Cardiac fibroblast (primary cell): Measurements from ENCODE around the gene GPX3.

Experiments used
- DNase-seq, 2 donors: peaks; one replicate each; pipeline versions ENCODE4 v3.0.0 to v3.0.0-alpha.2; 2010; ENCODE audit warnings: low read depth in 2 of 2
- H3K4me3 ChIP-seq, 2 donors: replicated peaks in 1 of 2; 1 replicate in 1 of 2; 2 replicates in 1 of 2; pipeline ENCODE4 v1.5.1; 2011; ENCODE audit warnings: low read depth in 2 of 2, low read length in 2 of 2, mild to moderate bottlenecking in 2 of 2, moderate library complexity in 1 of 2
- TF ChIP-seq, protein P1 (sequence below): IDR thresholded peaks from one replicate; pipeline ENCODE4 v1.5.1; 2011; ENCODE audit warnings: low read depth, mild to moderate bottlenecking, low read length, inconsistent platforms

GPX3 gene

DNA sequence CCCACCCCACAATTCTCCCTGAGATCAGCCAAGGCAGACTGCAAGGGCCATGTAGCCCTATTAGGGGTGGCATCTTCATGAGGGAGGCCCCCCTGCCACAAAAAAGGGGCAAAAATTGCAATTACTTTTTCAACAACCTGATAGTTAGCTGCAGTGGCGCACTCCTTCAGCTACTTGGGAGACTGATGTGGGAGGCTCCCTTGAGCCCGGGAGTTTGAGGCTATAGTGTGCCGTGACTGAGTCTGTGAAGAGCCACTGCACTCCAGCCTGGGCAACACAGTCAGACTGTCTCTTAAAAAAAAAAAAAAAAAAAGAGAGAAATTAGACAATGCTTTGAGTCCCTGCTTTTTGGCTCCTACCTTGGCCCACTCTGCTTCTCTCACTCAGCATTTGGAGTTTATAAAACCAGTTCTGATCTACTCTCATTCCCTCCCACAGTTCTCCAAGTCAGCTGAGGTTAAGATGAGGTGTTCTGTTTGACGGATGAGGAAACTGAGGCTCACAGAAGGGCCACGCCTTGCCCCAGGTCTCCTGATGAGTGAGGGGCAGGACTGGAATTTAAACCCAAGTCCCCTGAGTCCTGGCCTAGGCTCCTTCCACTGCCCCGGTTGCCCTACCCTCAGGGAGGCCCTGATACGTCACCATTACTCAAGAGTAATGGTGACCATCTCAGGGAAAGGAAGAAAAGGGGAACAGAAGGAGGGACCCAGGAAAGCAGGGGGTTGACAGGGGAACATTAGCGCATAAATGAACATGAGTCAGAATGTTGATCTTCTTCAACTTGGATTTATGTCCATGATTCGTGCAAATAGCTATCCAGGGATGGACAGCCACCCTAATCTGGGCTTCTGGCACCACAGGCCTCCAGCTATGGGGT lies 9.0 kb downstream of the GPX3 start:
- DNase-seq: no peak
- TF ChIP-seq, protein P1, sequence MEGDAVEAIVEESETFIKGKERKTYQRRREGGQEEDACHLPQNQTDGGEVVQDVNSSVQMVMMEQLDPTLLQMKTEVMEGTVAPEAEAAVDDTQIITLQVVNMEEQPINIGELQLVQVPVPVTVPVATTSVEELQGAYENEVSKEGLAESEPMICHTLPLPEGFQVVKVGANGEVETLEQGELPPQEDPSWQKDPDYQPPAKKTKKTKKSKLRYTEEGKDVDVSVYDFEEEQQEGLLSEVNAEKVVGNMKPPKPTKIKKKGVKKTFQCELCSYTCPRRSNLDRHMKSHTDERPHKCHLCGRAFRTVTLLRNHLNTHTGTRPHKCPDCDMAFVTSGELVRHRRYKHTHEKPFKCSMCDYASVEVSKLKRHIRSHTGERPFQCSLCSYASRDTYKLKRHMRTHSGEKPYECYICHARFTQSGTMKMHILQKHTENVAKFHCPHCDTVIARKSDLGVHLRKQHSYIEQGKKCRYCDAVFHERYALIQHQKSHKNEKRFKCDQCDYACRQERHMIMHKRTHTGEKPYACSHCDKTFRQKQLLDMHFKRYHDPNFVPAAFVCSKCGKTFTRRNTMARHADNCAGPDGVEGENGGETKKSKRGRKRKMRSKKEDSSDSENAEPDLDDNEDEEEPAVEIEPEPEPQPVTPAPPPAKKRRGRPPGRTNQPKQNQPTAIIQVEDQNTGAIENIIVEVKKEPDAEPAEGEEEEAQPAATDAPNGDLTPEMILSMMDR: no peak

DNA sequence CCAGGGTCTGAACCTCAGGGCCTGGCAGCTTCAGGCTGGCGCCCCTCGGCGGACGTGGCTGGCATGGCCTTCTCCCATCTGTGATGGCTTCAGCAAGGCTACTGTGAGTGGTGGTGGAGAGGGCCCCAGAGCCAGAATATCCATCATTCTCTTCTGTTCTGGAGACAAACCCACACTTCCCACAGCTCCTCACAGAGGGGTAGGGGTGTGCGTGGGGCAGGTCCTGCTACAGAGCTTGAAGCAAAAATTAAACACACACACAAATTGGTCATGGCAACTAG lies 9.6 kb downstream of the GPX3 start:
- TF ChIP-seq, protein P1: no peak
- DNase-seq: no peak
- no peak overlapping the region for H3K4me3 ChIP-seq

More for the DNA sequence above, 9.0 kb downstream of the GPX3 start:
- no peak overlapping the region for H3K4me3 ChIP-seq

DNA sequence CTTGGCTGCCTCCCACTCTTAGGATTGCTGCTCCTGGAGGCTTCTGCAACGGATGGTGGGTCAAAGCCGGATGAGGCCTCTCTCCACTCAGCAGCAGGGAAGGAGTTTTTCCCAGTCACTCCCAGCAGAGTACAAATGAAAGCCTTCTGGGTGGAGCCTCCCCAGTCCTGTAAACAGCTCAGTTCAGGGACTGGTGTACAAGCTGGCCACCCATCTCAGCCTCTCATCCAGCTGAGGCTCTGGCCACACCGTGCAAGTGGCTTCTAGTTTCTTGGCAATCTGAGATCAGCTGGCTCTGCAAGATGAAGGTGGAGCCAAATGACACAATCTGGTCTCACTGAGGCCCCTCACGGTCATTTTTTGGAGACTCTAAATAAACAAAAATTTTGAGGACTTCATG lies 10.0 kb downstream of the GPX3 start:
- TF ChIP-seq, protein P1: no peak
- no peak overlapping the region for H3K4me3 ChIP-seq
- DNase-seq: peak in 1 of 2 donors; percentile 48

DNA sequence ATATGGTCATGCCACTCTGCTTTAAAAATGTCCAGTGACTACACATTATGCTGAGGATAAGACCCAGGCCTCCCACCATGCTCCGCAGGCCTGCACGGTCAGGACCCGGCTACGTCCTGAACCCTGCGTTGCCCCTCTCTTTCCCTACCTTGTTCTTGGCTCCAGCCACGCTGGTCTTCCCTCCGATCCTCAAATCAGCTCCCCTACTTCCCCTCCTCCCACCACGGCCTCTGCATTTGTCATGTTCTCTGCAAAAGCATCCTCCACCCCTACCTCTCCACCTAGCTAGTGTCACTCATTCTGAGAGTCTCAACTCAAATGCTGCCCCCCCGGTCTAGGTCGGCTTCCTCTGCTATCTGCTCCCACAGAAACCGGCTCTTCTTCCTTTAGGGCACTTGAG lies 11.2 kb downstream of the GPX3 start:
- DNase-seq: no peak
- H3K4me3 ChIP-seq: no peak overlapping the region
- TF ChIP-seq, protein P1: no peak

DNA sequence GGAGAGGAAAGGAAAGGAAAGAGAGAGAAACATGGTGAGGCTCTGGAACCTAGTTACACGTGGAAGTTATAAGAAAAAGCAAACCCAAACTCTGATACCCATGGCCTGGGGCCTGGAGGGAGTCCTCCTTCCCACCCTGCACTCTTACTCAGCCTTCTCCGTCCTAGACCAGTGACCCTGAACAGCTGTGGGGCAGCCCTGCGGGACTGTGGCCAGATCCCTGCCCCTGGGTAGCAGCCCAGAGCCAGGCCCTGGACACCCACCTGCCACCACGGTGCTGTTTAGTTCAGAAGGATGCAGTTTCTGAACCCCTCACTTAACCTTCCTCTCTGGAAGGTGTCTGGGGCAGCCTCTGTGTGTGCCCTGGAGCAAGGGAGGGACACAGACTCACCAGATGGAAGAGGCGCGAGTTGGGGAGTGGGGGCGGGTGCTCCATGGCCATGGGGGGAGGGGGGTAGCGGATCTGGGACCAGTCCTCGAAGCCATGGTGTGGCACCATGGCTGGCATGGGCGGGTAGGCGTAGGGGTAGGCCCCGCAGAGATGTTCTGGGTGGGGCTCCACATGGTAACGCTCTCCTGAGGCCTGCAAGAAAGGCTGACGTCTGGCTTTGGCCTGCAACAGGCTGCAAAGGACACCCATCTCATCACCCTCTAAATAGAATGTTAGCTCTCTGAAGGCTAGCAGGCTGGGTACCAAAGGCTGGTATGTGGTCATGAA lies 13.0 kb downstream of the GPX3 start:
- no peak overlapping the region for H3K4me3 ChIP-seq
- TF ChIP-seq, protein P1: no peak
- DNase-seq: no peak

DNA sequence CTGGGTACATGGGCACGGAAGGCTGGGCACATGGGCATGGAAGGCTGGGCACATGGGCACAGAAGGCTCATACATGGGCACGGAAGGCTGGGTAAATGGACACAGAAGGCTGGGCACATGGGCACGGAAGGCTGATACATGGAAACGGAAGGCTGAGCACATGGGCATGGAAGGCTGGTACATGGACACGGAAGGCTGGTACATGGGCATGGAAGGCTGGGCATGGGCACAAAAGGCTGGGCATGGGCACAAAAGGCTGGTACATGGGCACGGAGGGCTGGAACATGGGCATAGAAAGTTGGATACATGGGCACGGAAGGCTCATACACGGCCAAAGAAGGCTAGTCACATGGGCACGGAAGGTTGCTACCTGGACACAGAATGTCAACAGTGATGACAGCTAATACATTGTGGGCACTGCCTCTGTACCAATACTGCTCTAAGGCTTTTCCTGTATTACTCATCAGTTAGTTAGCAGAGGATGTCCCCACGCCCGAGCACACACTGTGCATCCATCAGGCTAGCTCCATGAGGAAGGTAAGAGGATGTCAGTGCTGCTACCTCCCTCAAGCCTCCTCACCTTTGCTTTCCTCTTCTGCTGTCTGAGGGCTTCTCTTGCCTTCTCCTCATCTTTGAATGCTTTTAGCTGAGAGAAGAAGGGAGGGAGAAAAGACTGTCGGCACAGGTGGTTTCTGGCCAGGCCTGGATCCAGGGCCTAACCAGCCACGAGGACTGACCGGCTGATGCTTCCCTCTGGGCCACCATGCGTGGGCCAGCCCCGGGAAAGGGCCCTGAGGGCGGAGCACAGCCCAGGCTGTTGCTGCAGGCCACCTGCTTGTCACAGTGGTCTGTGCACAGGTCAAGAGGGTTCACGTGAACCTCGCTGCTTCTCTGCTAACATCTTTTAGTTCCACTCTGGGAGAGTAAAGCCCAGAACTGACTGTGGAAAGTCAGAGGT lies 14.3 kb downstream of the GPX3 start:
- peak in 1 of 2 donors; percentile 38 for DNase-seq
- no peak overlapping the region for H3K4me3 ChIP-seq
- TF ChIP-seq, protein P1: no peak
